Measurements from ENCODE around the gene SLC35E2B.
"Not testable (repeated sequence)": the region's sequence is repeated elsewhere in the genome, so short reads cannot be mapped to it uniquely, and the experiment has no call there.

Gene SLC35E2B

DNA sequence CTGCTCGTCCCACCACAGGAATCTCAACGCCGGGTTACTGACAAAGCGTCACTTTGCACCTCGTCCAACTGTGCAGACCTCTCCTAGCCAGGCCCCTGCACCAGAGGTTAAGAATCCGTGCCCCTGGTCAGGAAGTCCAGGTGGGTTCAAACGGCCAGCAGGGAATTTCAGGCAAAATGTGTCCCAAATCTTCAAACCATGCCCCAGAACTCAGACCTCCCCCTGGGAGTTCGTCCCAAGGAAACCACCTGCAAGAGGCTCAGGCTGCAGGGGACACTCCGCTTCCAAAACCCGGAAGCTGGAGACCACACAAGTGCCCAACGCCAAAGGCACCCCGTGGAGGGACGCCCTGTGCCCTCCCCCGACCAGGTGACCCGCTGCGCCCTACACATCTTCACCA lies 1.2 kb downstream of the SLC35E2B start:
- not testable (repeated sequence) for H3K27ac ChIP-seq (ENCODE audit: low read length); H2AFZ ChIP-seq (ENCODE audit: low read depth, low read length); H3K36me3 ChIP-seq (replicated peaks; ENCODE audit: low read depth, low read length); H3K9me3 ChIP-seq (ENCODE audit: insufficient read depth, low read length); H3K27me3 ChIP-seq (ENCODE audit: low read depth, low read length); H4K20me1 ChIP-seq (ENCODE audit: insufficient read depth, low read length); H3K9ac ChIP-seq (ENCODE audit: low read length); H3K4me1 ChIP-seq (ENCODE audit: low read length)
- H3K79me2 ChIP-seq (ENCODE audit: low read length): peaks cover 19% of the 10 kb centered on the region
- H3K4me2 ChIP-seq (ENCODE audit: low read length): peak overlapping the region; percentile 39; the same call in 1 of the 2 replicates
- H3K4me3 ChIP-seq (ENCODE audit: low read length): peak overlapping the region; percentile 55; the same call in 1 of the 2 replicates

DNA sequence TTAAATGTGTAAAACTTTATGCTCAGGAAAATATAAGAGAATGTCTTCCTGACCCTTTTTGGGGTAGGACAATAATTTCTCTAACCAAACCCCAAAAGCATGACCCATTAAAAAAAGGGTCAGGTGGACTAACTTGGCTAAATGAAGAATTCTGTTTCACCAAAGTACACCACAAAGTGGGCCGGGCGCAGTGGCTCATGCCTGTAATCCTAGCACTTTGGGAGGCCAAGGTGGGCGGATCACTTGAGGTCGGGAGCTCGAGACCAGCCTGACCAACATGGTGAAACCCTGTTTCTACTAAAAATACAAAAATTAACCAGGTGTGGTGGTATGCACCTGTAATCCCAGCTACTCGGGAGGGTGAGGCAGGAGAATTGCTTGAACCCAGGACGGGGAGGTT lies 3.1 kb downstream of the SLC35E2B start:
- H2AFZ ChIP-seq (ENCODE audit: low read depth, low read length); H3K27ac ChIP-seq (ENCODE audit: low read length); H3K9me3 ChIP-seq (ENCODE audit: insufficient read depth, low read length); H3K9ac ChIP-seq (ENCODE audit: low read length); H3K4me1 ChIP-seq (ENCODE audit: low read length); H3K4me3 ChIP-seq (ENCODE audit: low read length); H3K4me2 ChIP-seq (ENCODE audit: low read length); H3K36me3 ChIP-seq (replicated peaks; ENCODE audit: low read depth, low read length); H3K27me3 ChIP-seq (ENCODE audit: low read depth, low read length); H4K20me1 ChIP-seq (ENCODE audit: insufficient read depth, low read length): not testable (repeated sequence)
- peaks cover 31% of the 10 kb centered on the region for H3K79me2 ChIP-seq (ENCODE audit: low read length)

- Histone ChIP-seq H3K27ac (ENCODE audit: low read length) (no peak overlapping the region), H3K9ac (ENCODE audit: low read length) (no peak overlapping the region), H3K9me3 (ENCODE audit: insufficient read depth, low read length) (no peaks in the 10 kb centered on the region), H3K79me2 (ENCODE audit: low read length) (peaks cover 46% of the 10 kb centered on the region), H3K36me3 (replicated peaks; ENCODE audit: low read depth, low read length) (no peaks in the 10 kb centered on the region), H3K27me3 (ENCODE audit: low read depth, low read length) (no peaks in the 10 kb centered on the region), H2AFZ (ENCODE audit: low read depth, low read length) (no peak overlapping the region), H3K4me1 (ENCODE audit: low read length) (no peaks in the 10 kb centered on the region), H3K4me3 (ENCODE audit: low read length) (no peak overlapping the region), H3K4me2 (ENCODE audit: low read length) (no peak overlapping the region), H4K20me1 (ENCODE audit: insufficient read depth, low read length) (peaks cover 8% of the 10 kb centered on the region; the same call in 1 of the 2 replicates)
- TF ChIP-seq, protein P1, sequence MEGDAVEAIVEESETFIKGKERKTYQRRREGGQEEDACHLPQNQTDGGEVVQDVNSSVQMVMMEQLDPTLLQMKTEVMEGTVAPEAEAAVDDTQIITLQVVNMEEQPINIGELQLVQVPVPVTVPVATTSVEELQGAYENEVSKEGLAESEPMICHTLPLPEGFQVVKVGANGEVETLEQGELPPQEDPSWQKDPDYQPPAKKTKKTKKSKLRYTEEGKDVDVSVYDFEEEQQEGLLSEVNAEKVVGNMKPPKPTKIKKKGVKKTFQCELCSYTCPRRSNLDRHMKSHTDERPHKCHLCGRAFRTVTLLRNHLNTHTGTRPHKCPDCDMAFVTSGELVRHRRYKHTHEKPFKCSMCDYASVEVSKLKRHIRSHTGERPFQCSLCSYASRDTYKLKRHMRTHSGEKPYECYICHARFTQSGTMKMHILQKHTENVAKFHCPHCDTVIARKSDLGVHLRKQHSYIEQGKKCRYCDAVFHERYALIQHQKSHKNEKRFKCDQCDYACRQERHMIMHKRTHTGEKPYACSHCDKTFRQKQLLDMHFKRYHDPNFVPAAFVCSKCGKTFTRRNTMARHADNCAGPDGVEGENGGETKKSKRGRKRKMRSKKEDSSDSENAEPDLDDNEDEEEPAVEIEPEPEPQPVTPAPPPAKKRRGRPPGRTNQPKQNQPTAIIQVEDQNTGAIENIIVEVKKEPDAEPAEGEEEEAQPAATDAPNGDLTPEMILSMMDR (IDR thresholded peaks at IDR 0.05; ENCODE audit: low read depth, low read length): no peak
- no peak for TF ChIP-seq EZH2phosphoT487 (IDR thresholded peaks at IDR 0.05; ENCODE audit: low read depth)
Observed at GRCh38 chr1:1687846-1688245, 4.7 kb downstream of the SLC35E2B start.

DNA sequence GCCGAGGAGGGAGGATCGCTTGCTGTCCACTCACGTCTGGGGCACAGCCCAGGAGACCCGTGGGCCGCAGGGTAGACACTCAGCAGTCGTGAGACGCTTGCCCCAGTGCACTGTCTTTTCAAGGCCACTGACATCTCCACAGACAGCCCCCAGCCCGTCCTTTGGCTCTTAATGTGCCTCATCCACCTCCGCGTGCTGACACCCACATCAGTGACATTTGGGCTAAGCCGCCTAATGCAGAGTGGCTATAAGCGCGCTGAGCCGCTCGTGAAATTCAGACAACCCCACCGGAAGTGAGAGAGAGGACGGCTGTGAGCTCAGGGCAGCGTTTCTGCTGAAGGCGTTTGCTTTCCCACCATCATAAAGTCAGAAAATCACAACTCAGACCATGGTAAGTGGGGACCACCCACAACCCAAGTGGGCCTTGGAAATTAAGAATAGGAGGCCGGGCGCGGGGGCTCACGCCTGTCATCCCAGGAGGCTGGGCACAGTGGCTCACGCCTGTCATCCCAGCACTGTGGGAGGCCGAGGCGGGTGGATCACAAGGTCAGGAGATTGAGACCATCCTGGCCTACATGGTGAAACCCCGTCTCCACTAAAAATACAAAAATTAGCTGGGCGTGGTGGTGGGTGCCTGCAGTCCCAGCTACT lies 8.4 kb downstream of the SLC35E2B start:
- Histone ChIP-seq H3K27me3 (ENCODE audit: low read depth, low read length) (no peaks in the 10 kb centered on the region), H3K9me3 (ENCODE audit: insufficient read depth, low read length) (no peaks in the 10 kb centered on the region), H2AFZ (ENCODE audit: low read depth, low read length) (no peak overlapping the region), H3K4me3 (ENCODE audit: low read length) (no peak overlapping the region), H3K4me1 (ENCODE audit: low read length) (peaks cover 3% of the 10 kb centered on the region), H4K20me1 (ENCODE audit: insufficient read depth, low read length) (peaks cover 8% of the 10 kb centered on the region; the same call in 1 of the 2 replicates), H3K79me2 (ENCODE audit: low read length) (peaks cover 66% of the 10 kb centered on the region), H3K4me2 (ENCODE audit: low read length) (no peak overlapping the region), H3K27ac (ENCODE audit: low read length) (no peak overlapping the region), H3K9ac (ENCODE audit: low read length) (no peak overlapping the region), H3K36me3 (replicated peaks; ENCODE audit: low read depth, low read length) (no peaks in the 10 kb centered on the region)
- TF ChIP-seq, protein P1 (IDR thresholded peaks at IDR 0.05; ENCODE audit: low read depth, low read length): no peak
- no peak for TF ChIP-seq EZH2phosphoT487 (IDR thresholded peaks at IDR 0.05; ENCODE audit: low read depth)

DNA sequence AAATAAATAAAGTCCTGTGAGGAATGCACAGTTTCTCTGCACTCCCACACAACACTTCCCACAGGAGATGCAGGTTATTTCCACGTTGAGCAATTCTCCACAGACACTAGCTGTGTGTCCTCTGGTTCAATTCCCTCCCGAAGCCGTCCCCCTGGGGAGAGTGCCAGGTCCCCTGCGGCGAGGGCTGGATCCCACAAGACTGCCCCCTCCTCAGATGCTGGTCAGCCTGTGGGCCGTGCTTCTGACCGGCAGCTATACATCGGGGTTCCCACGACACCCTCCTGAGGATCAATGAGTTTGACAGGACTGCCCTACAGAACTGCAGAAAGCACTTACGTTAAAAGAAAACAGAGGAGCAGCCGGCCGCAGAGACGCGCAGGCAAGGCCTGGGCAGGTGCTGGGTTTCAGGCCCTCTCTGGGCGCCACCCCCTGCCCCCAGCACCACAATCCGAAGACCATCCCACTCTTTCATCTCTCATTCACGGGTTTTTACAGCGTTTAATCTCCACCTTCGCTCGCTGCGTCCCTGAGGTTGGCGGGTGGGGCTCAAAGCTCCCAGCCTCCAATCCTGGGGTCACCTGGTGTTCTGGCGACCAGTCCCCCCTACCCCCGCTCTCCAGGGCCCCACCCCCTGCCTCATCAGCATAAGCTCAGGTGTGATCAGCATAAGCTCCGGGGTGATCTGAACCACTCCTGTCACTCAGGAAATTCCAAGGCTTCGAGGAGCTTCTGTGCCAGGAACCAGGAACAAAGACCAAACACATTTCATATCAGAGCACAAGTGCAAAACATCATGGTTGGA lies 9.3 kb downstream of the SLC35E2B start:
- H3K79me2 ChIP-seq (ENCODE audit: low read length): peaks cover 70% of the 10 kb centered on the region
- TF ChIP-seq, protein P1 (IDR thresholded peaks at IDR 0.05; ENCODE audit: low read depth, low read length): no peak
- no peak for TF ChIP-seq EZH2phosphoT487 (IDR thresholded peaks at IDR 0.05; ENCODE audit: low read depth)
- H3K4me2 ChIP-seq (ENCODE audit: low read length): no peak overlapping the region
- no peak overlapping the region for H3K4me3 ChIP-seq (ENCODE audit: low read length)
- H3K4me1 ChIP-seq (ENCODE audit: low read length): peaks cover 11% of the 10 kb centered on the region
- no peak overlapping the region for H2AFZ ChIP-seq (ENCODE audit: low read depth, low read length)
- no peak overlapping the region for H3K27ac ChIP-seq (ENCODE audit: low read length)
- H3K27me3 ChIP-seq (ENCODE audit: low read depth, low read length): no peaks in the 10 kb centered on the region
- H3K9ac ChIP-seq (ENCODE audit: low read length): no peak overlapping the region
- H3K9me3 ChIP-seq (ENCODE audit: insufficient read depth, low read length): no peaks in the 10 kb centered on the region
- no peaks in the 10 kb centered on the region for H3K36me3 ChIP-seq (replicated peaks; ENCODE audit: low read depth, low read length)
- H4K20me1 ChIP-seq (ENCODE audit: insufficient read depth, low read length): peaks cover 8% of the 10 kb centered on the region; the same call in 1 of the 2 replicates

Measured in OCI-LY3 (cell line).